NCI-H1930 (cell line): Measurements from ENCODE around the gene MAP4K1.
"Not testable (repeated sequence)": the region's sequence is repeated elsewhere in the genome, so short reads cannot be mapped to it uniquely, and the experiment has no call there.

ENCODE experiments used
- DNase-seq, 2 experiments: peaks; one replicate each; lab custom pipeline; 2025; lab: John Stamatoyannopoulos, UW

MAP4K1 gene

DNA sequence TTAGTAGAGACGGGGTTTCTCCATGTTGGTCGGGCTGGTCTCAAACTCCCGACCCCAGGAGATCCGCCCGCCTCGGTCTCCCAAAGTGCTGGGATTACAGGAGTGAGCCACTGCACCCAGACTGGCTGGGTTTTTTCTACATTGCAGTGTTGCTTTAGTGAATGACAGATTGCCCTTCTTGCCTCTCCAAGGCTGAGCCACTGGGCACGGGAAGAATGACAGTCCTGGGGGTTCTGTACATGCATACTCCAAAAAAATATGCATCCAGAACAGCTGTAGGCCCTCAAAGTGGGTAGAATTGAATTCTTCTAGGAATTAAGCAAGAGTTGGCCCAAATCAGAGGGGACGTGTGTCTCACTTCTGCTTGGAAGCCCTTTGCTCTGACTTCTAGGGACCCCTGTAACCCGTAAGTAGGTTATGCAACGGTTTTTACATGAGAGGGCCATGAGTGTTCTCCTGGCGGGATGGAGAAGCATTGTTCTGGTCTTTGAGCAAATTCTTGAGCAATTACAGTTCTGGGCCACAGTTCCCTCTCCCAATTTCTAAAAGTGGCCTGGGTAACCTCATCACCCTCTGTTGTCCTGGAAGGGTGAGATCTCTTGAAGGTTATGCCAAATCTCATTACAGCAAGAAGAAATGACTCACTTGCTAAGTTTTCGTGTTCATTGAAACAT lies 33.3 kb upstream of the MAP4K1 start:
- no peak for DNase-seq

DNA sequence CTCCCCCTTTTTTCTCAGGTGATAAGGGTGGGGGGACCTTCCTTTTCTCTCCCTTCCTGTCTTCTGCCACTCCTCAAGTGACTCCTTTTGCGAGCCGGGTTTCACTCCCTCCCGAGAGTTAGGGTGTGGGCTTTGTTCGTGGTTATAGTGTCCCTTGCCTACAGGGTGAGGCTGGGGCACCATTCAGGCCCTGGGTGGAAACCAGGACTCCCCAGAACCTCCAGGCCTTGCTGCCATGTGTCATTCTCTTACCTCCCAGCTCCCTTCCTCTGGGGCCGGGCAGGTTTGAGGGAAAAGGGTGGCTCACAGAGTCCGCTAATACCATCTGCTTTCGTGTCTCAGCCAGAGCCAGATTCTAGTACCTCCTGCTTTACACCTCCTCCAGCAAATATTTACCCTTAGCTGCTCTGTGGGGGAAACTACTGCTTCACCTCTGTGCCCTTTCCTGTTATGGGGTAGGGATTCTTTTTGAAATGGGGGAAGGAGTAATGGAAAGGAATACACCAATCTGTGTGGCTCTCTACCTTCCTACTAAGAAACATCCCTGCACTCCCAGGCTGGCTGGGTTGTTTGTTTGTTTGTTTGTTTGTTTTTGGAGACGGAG lies 32.5 kb upstream of the MAP4K1 start:
- no peak for DNase-seq

DNA sequence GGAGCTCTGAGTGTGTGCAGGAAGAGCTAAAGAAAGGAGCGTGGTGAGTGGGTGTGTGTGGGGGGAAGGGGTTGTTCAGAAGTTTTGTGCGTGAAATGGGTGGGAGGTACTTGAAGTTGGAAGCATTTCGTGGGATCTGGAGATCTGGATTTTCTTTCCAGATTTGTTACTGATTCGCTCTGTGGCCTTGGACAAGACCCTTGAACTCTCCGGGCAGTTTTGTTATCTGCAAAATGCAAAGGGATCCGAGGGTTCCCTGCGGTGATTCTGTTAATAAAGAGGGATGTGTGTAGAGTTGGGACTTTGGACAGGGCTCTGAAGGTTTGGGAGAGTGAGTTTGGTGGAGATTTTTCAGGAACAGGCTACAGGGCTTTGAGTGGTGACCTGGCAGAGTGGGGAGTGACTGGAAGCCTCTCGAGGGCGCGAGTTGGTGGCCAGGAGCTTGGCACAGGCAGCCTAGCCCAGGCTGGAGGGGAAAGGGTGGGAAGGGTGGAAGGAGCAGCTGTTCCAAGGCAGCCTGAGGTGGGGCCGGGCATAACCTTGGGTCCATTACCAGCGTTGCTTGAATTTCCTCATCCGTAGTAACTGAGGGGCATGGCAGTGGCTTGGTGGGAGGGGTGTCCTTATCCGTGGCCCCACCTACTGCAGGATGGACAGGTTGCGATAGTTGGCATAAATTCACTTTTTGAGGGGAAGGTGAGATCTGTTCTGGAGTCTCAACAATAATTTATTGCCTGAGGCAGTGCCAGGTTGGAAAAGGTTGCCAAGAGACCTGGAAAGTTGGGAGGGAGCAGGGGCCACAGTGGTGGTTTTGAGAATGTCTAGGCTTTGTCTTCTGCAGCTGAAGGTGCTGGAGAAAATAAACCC lies 31.8 kb upstream of the MAP4K1 start:
- DNase-seq: no peak

DNA sequence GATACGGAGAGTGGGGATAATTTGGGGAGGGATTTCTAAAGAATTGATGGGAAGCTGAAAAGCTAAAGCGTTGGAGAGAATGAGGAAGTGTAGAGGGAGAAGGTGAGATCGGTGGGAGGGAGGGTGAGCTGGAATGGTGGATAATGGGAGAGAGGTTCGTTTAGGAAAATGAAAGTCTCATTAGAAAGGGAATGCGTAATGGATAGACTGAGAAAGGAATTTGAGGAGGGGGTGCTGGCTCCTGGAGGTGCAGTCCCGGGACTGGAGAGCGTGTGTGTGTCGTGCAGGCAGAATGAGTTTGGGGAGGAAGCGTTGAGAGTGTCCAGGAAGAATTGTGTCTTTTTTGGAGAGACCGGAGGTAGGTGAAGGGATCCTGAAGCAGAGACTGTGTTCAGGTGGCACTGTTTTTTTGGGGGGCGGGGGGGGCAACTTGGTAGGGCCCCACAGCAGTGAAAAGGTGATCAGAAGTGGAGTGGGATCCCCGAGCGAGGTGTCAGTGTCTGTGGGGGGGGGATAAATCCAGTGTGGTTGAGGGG lies 31.1 kb upstream of the MAP4K1 start:
- DNase-seq: no peak

DNA sequence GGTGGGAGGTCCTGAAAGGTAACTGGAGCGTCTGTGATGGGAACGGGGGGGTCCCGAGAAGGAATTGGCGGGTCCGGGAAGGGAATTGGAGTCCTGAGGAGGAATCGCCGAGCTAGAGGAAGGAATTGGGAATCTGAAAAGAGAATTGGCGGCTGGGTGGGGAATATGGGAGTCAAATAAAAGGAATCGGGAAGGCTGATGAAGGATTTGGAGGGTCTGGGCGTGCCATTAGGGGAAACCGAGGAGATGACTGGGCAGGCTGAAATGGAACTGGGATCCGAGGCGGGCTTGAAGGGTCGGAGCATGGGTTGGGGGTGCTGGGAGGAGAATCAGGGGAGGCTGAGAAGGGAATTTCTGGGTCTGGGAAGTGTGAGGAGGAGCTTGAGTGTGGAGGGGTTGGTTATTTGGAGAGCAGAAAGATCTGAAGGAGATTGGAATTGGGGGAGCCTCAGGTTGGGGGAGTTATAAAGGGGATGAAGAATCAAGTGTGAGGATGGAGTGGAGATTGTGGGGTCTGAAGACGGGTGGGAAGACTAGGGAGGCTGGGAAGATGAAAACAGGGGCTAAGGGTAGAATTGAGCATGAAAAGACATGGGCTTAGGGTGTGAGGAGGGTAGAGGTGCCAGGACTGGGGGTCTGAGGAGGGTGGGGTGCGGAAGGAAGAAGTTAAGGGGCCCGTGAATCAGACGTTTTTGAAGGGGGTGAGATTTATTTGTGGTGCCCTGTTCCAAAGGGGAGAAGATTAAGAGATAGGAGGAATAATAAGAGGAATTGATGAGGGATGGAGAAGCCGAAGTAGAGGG lies 30.4 kb upstream of the MAP4K1 start:
- DNase-seq: no peak

DNA sequence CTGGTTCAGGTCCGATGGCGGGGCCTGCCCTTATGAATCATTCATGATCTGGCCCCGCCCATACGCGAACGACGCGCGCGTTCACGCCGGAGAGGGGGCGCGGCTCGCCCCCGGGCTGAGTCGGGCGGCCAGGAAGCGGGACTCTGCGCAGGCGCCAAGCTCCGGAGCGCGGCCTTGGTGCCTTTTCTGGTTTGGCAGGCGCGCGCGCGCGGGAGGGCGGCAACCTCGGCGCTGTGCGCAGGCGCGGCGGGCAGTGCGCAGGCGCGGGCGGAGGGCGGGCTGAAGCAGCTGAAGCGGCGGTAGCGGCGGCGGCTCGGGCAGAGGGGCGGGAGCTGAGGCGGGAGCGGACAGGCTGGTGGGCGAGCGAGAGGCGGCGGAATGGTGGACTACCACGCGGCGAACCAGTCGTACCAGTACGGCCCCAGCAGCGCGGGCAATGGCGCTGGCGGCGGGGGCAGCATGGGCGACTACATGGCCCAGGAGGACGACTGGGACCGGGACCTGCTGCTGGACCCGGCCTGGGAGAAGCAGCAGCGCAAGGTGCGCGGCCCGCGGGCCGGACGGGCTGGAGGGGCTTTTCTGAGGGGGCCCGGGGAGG lies 29.7 kb upstream of the MAP4K1 start, which contains the start of gene ACTN4:
Gene ACTN4, plus strand, starts transcription at position 282 of the 598 bp plus-strand sequence. Its CDS starts 97 bp downstream, at position 379.
- peak; percentile 97 to 99 for DNase-seq

DNA sequence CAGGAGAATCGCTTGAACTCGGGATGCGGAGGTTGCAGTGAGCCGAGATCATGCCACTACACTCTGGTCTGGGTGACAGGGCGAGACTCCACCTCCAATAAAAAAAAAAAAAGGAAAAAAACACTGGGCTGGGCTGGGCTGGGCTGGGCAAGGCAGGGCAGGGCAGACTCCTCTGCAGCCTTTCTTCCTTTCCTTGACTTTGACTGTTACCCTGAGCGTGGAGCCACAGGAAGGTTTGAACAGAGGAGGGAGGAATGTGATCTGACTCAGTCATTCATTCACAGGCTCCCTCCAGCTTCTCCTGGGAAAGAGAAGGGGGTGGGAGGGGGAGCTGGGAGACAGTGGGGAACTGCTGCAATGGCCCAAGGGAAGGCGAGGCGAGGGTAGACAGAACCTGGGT lies 27.0 kb upstream of the MAP4K1 start:
- DNase-seq: no peak

DNA sequence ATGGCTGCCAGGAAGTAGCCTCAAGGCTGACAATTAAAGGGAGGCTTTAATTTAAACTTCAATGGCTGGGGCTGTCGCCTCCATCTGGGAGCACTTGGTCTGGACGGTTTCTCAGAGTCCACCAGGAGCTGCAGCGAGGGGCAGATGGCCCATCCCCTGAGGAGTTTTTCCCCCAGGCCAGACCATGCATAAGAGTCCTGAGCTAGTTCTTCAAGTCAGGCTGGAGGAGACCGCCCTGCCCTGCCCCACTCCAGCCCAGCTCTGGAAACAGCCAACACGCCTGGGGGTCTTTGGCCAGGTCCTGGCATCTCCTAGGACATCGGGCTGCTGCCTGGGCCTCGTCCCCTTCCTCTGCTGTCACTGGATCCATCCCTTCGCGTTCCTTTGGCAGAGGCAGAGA lies 24.4 kb upstream of the MAP4K1 start:
- DNase-seq: no peak

DNA sequence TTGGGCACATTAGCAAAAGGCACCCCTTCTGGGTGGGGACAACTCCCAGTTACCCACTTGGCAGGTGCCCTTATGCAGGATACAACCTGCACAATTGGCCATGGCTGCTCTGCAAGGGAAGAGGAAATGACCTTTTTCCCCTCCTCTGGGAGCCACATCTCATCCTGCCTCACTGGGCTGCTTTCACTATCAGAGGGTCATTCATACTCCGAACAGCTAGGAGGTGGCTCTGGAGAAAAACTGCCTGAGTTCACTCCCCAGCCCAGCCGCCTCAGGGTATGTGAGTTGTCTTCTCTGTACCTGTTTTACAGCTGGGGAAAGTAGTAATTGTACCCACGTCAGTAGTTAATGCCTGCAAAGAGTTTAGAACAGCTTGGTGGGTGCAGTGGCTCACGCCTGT lies 22.6 kb upstream of the MAP4K1 start:
- no peak for DNase-seq

DNA sequence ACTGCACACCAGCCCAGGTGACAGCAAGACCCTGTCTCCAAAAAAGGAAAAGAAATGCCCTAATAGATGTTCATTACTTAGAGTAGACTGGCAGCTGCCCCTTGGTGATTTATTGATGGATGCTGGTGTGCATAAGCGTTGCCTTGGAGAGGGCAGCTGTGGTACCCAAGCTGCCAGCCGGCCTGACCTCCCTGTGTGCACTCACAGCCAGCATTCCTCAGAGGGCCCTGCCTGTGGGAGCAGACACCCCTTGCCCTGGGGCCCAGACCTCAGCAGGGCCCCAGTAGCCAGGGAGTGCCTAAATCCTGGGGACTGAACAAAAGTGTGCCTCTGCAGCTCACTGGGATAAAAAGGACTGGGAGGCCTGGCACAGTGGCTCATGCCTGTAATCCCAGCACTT lies 21.9 kb upstream of the MAP4K1 start:
- DNase-seq: no peak

DNA sequence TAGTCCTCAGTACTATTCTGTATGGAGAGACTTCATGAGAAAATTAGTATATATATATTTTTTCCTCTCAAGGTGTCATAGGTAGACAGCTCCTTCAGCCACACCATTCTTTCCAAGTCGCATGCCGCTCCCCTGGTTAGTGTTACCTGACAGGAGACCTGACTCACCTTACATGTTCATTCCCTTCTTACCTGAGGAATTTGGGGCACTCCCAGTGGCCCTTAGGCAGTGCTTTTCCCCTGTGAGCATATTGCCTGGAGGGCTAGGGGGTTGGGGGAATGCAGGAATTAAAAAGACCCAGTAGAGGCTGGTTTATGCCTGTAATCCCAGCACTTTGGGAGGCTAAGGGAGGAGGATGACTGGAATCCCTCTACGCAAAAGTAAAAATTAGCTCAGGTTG lies 20.7 kb upstream of the MAP4K1 start:
- no peak for DNase-seq

DNA sequence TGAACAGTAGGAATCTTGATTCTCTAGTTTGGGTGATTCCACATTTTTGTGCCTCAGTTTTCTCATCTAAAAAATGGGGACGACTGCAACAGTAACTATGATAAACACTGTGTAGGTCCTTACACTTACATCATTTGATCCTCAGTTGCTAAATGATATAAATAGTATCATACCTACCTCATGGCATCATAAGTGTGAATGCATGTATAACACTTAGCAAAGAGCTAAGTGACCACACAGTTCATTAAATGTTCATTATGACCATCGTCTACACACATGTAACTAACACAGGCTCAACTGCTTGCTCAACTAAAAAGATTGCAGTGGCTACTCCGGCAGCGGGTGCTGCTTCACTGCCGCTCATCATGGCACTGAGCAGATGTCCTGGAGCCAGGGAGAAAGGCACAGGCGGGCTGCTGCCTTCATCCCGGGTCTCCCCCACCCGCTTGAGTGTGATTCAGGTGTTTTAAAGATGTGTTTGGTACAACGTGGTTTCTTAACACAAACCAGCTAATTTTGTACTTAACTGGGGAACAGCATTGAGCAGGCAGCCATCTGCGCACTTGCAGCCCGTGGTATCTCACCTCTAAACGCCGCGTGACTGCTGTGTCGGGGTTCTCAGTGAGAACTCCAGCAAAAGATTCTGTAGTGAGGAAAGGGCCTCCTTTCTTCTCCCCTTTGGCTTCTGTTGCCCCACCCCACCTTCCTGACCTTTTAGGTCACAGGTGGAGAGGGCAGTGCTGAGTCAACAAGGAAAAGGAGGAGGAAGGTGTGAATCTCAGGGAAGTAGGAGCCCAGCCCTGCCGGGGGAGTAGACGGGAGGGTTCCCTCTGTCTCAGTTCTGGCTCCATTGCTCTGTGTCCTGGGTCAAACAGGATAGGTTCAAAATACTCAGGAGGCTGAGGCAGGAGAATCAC lies 18.0 kb upstream of the MAP4K1 start:
- DNase-seq: no peak

DNA sequence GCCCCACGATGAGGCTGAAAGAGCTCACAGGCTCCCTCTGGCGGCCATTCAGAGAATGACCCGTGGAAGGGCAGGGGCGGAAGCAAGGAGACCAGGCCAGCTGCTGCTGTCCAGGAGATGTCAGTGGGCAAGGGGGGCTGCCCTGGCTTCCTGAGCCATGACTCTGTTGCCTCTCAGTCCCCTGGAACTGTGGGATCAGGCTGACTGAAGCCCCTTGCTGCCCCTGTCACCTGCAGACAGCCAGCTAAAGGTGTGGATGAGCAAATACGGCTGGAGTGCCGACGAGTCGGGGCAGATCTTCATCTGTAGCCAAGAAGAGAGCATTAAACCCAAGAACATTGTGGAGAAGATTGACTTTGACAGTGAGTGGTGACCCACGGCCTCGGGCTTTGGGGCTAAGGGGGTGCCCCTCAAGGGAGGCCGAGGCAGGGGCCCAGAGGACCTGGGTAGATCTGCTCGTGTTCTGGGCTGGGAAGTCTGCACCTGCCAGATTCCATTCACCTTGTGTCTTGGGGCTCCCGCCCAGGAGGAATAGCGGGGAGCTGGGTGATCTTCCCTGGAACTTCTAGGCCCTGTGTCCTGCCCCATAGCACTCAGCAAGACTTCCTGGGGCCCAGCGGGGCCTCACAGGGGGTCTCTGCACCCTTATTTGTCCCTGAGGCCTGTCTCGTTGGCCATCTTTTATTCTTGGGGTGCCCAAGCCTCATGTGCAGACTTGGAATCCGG lies 17.2 kb upstream of the MAP4K1 start:
- peak in 1 of 2 experiments; percentile 44 for DNase-seq

DNA sequence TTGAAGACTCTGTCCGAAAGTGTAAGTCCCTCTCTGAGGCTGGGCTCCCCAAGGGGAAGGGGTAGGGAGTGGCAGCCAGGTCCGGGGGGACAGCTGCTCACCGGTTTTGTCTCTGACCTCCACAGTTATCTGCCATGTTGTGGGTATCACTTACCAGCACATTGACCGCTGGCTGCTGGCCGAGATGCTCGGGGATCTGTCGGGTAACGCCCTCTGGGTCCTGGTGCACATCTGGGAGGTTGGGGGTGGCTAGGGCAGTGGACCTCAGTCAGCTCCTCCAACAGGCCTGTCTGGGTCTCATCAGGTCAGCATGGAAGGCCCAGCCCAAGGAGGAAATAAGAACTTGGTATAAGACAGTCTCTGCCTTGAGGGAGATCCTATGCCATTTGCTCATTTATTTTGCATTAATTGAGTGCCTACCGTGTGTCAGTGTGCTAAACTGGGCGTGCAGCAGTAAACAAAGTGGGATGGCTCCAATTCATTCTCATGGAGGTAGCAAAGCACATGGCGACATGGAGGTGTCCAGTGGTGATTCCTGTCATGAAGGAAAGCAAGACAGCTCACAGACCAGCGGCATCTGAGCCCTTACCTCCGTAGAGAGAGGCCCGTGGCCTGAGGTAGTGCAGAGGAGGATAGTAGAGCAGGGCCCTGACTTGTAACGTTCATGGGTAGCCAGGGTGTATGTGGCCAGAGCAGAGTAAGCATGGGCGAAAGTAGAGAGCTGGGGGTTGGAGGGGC lies 14.9 kb upstream of the MAP4K1 start:
- DNase-seq: no peak

DNA sequence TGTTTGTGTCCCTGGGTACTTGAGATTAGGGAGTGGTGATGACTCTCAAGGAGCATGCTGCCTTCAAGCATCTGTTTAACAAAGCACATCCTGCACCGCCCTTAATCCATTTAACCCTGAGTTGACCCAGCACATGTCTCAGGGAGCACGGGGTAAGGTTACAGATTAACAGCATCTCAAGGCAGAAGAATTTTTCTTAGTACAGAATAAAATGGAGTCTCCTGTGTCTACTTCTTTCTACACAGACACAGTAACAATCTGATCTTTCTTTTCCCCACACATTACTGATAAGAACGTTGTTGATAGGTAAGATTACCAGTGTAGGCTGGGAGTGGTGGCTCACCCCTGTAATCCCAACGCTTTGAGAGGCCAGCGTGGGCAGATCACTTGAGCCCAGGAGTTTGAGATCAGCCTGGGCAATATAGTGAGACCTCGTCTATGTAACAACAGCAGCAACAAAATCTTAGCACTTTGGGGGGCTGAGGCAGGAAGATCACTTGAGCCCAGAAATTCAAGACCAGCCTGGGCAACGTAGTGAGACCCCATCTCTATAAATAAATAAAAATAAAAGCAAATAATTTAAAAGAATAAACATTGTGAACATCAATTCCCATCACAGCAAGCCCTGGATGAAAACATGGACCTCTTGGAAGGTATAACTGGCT lies 14.2 kb upstream of the MAP4K1 start:
- DNase-seq: not testable (repeated sequence)

DNA sequence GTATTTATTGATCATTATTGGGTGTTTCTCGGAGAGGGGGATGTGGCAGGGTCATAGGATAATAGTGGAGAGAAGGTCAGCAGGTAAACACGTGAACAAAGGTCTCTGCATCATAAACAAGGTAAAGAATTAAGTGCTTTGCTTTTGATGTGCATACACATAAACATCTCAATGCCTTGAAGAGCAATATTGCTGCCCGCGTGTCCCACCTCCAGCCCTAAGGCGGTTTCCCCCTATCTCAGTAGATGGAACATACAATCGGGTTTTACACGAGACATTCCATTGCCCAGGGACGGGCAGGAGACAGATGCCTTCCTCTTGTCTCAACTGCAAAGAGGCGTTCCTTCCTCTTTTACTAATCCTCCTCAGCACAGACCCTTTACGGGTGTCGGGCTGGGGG lies 13.5 kb upstream of the MAP4K1 start:
- DNase-seq: not testable (repeated sequence)

DNA sequence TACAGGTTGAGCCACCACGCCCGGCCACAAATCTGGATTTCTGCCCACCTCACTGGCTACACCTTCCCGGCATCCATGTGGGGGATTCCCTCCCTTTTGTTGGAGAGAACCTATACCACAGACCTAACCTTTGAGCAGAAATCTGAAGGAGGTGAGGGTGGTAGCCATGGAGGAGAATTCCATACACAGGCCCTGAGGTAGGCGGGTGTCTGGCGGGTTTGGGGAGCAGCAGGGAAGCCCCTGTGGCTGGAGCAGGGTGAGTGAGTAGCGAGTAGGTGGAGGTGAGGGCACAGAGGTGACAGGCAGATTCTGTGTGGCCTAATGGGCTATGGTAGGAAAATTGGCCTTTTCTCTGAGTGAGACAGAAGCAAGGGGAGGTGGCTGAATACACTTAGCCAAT lies 11.8 kb upstream of the MAP4K1 start:
- DNase-seq: no peak

DNA sequence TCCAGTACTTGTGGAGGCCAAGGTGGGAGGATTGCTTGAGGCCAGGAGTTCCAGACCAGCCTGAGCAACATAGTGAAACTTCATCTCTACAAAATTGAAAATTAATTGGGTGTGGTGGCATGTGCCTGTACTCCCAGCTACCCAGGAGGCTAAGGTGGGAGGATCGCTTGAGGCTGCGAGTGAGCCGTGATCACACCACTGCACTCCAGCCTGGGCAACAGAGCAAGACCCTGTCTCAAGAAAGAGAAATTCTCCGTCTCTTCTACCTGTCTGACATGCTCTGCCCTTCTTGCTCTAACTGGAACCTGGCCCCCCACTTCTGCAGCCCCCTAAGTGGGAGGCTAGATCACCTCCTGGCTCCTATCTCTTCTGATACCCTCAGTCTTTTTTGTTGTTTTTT lies 8.6 kb upstream of the MAP4K1 start:
- DNase-seq: no peak
